HEK293T (cell line): ENCODE measurements around the gene COL6A3.

Source experiments
- CTCF ChIA-PET: fragments of 350-600 bp; formaldehyde crosslinking; extraction: SDS; loops from one replicate; lab custom pipeline; 2021; ENCODE audit warnings: antibody characterized with exemption, inconsistent platforms; lab: Yijun Ruan, JAX
- POLR2A ChIA-PET: fragments of 350-600 bp; formaldehyde crosslinking; extraction: SDS; loops from one replicate; lab custom pipeline; 2020; ENCODE audit warnings: antibody characterized with exemption, inconsistent platforms; lab: Yijun Ruan, JAX
- DNase-seq: peaks from one replicate; pipeline ENCODE4 v3.0.0; 2012; ENCODE audit warnings: mixed read lengths; ENCODE audit errors: extremely low spot score
- ARNT ChIP-seq: fragments of 450-650 bp; IDR thresholded peaks from 2 replicates; pipeline ENCODE4 v1.6.1; 2017; ENCODE audit warnings: mild to moderate bottlenecking
- BHLHE40 ChIP-seq: fragments of 450-650 bp; IDR thresholded peaks from 2 replicates; pipeline ENCODE4 v1.6.1; 2016; ENCODE audit warnings: mild to moderate bottlenecking, moderate library complexity, borderline replicate concordance
- CTBP1 ChIP-seq: fragments of 450-650 bp; IDR thresholded peaks from 2 replicates; pipeline ENCODE4 v1.6.1; 2016; ENCODE audit warnings: borderline replicate concordance
- ELF4 ChIP-seq: fragments of 450-650 bp; IDR thresholded peaks from 2 replicates; pipeline ENCODE4 v1.6.1; 2017; ENCODE audit warnings: antibody characterized with exemption
- FOXA1 ChIP-seq: fragments of 450-650 bp; IDR thresholded peaks from 2 replicates; pipeline ENCODE4 v1.6.1; 2016; ENCODE audit warnings: mild to moderate bottlenecking
- FOXK2 ChIP-seq: fragments of 450-650 bp; IDR thresholded peaks from 2 replicates; pipeline ENCODE4 v1.6.1; 2016; ENCODE audit warnings: mild to moderate bottlenecking
- FOXM1 ChIP-seq: fragments of 450-650 bp; IDR thresholded peaks from 2 replicates; pipeline ENCODE4 v1.6.1; 2017; ENCODE audit warnings: mild to moderate bottlenecking, borderline replicate concordance
- HDGF ChIP-seq: fragments of 450-650 bp; IDR thresholded peaks from 2 replicates; pipeline ENCODE4 v1.6.1; 2017; ENCODE audit warnings: antibody characterized with exemption, borderline replicate concordance
- L3MBTL2 ChIP-seq: fragments of 450-650 bp; conservative IDR thresholded peaks from 2 replicates; pipeline ENCODE4 v1.6.1; 2016; ENCODE audit warnings: mild to moderate bottlenecking
- LEF1 ChIP-seq: fragments of 450-650 bp; IDR thresholded peaks from 2 replicates; pipeline ENCODE4 v1.6.1; 2017; ENCODE audit warnings: mild to moderate bottlenecking, borderline replicate concordance
- NFRKB ChIP-seq: fragments of 450-650 bp; IDR thresholded peaks from 2 replicates; pipeline ENCODE4 v1.6.1; 2016; ENCODE audit warnings: mild to moderate bottlenecking, moderate library complexity
- PKNOX1 ChIP-seq: fragments of 450-650 bp; IDR thresholded peaks from 2 replicates; pipeline ENCODE4 v1.6.1; 2016
- SP1 ChIP-seq: fragments of 450-650 bp; IDR thresholded peaks from 2 replicates; pipeline ENCODE4 v1.6.1; 2017
- SUZ12 ChIP-seq: fragments of 450-650 bp; IDR thresholded peaks from 2 replicates; pipeline ENCODE4 v1.6.1; 2016; ENCODE audit warnings: mild to moderate bottlenecking
- TARDBP ChIP-seq: fragments of 450-650 bp; IDR thresholded peaks from 2 replicates; pipeline ENCODE4 v1.6.1; 2016
- ZNF384 ChIP-seq: fragments of 450-650 bp; IDR thresholded peaks from 2 replicates; pipeline ENCODE4 v1.6.1; 2016

Gene COL6A3

GRCh38 chr2:237280939-237281338 is 133.0 kb downstream of the COL6A3 start:
- POLR2A ChIA-PET = interaction anchor here (2.0 kb wide), 1 partner anchor 9 kb away, joined by 6 read pairs; no protein-coding TSS in a partner anchor
- no peak for DNase-seq
- no peak for TF ChIP-seq NFRKB
- TF ChIP-seq SP1 = no peak
- no peak for TF ChIP-seq HDGF
- no peak for TF ChIP-seq TARDBP
- no peak for TF ChIP-seq LEF1
- TF ChIP-seq ZNF384 = no peak
- TF ChIP-seq ELF4 = no peak
- no peak for TF ChIP-seq L3MBTL2
- no peak for TF ChIP-seq CTBP1
- TF ChIP-seq FOXA1 = no peak
- TF ChIP-seq PKNOX1 = no peak
- CTCF ChIA-PET = no interaction called here

DNA sequence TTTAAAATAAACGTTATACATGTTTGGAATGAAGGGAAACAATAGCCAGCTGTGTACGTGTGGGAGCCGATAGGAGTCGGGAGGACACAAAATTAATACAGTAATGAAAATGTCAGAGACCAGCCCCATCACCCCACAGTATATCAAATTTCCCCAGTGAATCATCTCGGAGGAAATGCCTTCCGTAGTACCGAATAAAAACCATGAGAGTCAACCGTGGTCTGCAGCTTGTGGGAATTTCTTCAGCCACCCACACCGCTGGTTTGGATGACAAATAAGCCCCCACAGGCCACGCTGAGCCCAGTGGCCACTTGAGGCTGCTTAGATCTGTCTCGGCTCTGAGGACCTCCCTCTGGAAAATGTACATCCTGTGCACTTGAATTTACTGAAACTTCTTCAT is 133.7 kb downstream of the COL6A3 start:
- DNase-seq = no peak
- CTCF ChIA-PET = no interaction called here
- TF ChIP-seq SP1 = no peak
- POLR2A ChIA-PET = no interaction called here

- POLR2A ChIA-PET = no interaction called here
- CTCF ChIA-PET = no interaction called here
- TF ChIP-seq CTBP1 = no peak
- TF ChIP-seq HDGF = no peak
- no peak for TF ChIP-seq FOXK2
- TF ChIP-seq L3MBTL2 = no peak
- TF ChIP-seq SP1 = no peak
- no peak for TF ChIP-seq ZNF384
- TF ChIP-seq NFRKB = no peak
- no peak for TF ChIP-seq FOXA1
- no peak for TF ChIP-seq LEF1
- no peak for TF ChIP-seq BHLHE40
- no peak for TF ChIP-seq ARNT
- TF ChIP-seq TARDBP = no peak
- TF ChIP-seq FOXM1 = no peak
- TF ChIP-seq ELF4 = no peak
- no peak for TF ChIP-seq SUZ12
- DNase-seq = no peak
Measured at GRCh38 chr2:237279012-237279768, 134.8 kb downstream of the COL6A3 start.

DNA sequence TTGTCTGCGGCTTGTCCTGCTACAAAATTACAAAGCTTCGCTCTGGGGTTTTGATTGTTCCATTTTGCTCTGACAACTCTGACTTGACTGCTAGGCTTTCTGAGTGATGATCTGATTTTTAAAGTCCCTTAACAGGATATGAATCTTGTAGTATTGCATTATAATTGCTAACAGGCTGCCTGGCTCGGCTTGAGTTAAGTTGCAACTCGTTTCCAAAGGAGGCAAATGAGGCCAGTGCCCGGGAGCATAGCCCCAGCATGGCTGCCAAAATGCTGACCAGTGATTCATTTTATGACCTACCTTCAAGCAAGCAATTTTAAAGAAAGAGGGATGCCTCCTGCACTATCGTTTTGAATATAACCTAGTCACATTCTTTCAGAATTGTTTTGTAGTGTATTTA is 135.4 kb downstream of the COL6A3 start:
- DNase-seq = no peak
- no peak for TF ChIP-seq LEF1
- TF ChIP-seq SP1 = no peak
- no peak for TF ChIP-seq CTBP1
- no peak for TF ChIP-seq SUZ12
- TF ChIP-seq FOXA1 = no peak
- no peak for TF ChIP-seq L3MBTL2
- no peak for TF ChIP-seq HDGF
- TF ChIP-seq ZNF384 = no peak
- TF ChIP-seq FOXM1 = no peak
- no peak for TF ChIP-seq FOXK2
- ChIA-PET POLR2A (no interaction called here), CTCF (no interaction called here)

DNA sequence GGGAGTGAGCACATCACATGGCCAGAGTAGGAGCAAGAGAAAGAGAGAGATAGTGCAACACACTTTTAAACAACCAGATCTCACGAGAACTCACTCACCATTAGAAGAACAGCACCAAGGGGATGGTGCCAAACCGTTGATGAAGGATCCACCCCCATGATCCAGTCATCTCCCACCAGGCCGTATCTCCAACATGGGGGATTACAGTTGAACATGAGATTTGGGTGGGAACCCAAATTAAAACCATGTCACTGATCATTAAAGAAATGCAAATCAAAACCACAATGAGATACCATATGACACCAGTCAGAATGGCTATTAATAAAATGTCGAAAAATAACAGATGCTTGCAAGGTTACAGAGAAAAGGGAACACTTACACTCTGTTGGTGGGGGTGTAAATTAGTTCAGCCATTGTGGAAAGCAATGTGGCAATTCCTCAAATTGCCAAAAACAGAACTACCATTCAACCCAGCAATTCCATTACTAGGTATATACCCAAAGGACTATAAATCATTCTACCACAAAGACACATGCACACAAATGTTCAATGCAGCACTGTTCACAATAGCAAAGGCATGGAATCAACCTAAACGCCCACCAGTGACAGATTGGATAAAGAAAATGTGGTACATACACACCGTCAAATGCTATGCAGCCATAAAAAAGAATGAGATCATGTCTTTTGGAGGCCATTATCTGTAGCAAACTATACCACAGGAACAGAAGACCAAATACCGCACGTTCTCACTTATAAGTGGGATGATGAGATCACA is 137.1 kb downstream of the COL6A3 start:
- DNase-seq = no peak
- TF ChIP-seq ARNT (no peak), SUZ12 (no peak), ZNF384 (no peak), BHLHE40 (no peak)
- POLR2A ChIA-PET = no interaction called here
- CTCF ChIA-PET = no interaction called here
